Measurements from ENCODE around the gene WIZ. TPM values are rescaled to one million over a fixed set of nuclear protein-coding genes. Genes with fewer than 3 reads are reported as not detected.

WIZ gene
- total and polyA plus RNA-seq, 10 of the 15 experiments (the other 5 are each of a cell fraction or from before 2014, with no cell fraction given), result 0.10 to 26.7 (median 2.7) TPM

DNA sequence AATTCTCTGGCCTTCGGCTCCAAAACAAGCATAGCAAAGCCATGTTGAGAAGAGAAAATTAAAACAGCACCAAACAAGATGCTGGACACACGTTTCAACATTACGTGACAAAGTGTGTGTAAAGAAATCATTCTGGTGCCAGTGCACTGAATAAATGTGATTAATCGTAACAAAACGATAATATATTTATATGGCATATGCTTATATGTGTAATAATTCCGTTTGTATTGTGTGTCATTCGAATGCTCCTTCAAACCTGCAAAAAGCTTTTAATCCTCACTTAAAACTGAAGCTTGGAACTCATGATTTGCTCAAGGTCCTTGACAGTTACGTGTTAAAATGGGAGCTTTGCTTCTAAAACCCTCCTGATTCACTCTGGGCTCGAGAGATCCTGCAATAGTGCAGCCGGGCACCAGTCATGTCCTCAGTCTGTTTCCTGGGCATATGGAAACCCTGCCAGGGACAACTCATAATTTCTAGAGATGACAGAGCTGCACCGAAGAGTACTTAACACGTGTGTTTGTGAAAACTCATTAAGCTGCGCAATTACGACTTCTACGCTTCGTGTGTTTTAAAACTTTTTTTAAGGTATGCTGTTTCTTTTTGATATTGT is 30.2 kb downstream of the WIZ start:
- H3K36me3 ChIP-seq (ENCODE audit: control insufficient read depth in 2 of 2, insufficient read depth in 2 of 2, low read length in 1 of 2), result peaks cover 8 to 16% of the 10 kb centered on the region in 2 experiments
- H2AFZ ChIP-seq (ENCODE audit: control insufficient read depth, low read depth, low read length), result peak overlapping the region; percentile 64
- FAIRE-seq, result no peak

More for the DNA sequence above, 30.2 kb downstream of the WIZ start:
- peak overlapping the region; percentile 51 for H3K4me2 ChIP-seq (ENCODE audit: control insufficient read depth, insufficient read depth)
- no peak for DNase-seq (ENCODE audit: low read depth, low spot score)
- H3K9ac ChIP-seq (ENCODE audit: control insufficient read depth, insufficient read depth, low read length), result 0 out of 2 replicates have a peak overlapping the region, but pooled peaks have one; percentile 11
- ATAC-seq, result no peak
- intact Hi-C loops (cut with micrococcal nuclease; ENCODE audit: unreplicated experiment) (loop anchor here (1.0 to 10.0 kb wide), 4 partner anchors 13 to 243 kb away; partner anchors contain the start of gene RASAL3), in situ Hi-C loops (cut with MboI) (no loop called here)
- H3K79me2 ChIP-seq (ENCODE audit: control insufficient read depth, insufficient read depth, low read length), result peaks cover 40% of the 10 kb centered on the region
- TF ChIP-seq KAT2A (conservative IDR thresholded peaks at IDR 0.05; ENCODE audit: control insufficient read depth, low read depth, low read length), result no peak
- TF ChIP-seq MTA2 (IDR thresholded peaks at IDR 0.05; ENCODE audit: low read depth), result 0 out of 2 replicates have a peak, but pooled peaks have one; percentile 16
- no peak for TF ChIP-seq SP1 (IDR thresholded peaks at IDR 0.05; ENCODE audit: low read depth, low read length)
- no peak for TF ChIP-seq PAX8 (IDR thresholded peaks at IDR 0.05)
- no peak for TF ChIP-seq MEF2B (IDR thresholded peaks at IDR 0.05; ENCODE audit: partially characterized antibody, poor library complexity, severe bottlenecking)
- TF ChIP-seq FOS (IDR thresholded peaks at IDR 0.05; ENCODE audit: borderline replicate concordance, extremely low read depth, insufficient read length), result no peak
- TF ChIP-seq MXI1 (IDR thresholded peaks at IDR 0.05; ENCODE audit: low read depth, low read length), result 0 out of 2 replicates have a peak, but pooled peaks have one; percentile 20
- TF ChIP-seq ZNF207 (IDR thresholded peaks at IDR 0.05; ENCODE audit: borderline replicate concordance), result no peak
- no peak for TF ChIP-seq TCF7 (IDR thresholded peaks at IDR 0.05; ENCODE audit: borderline replicate concordance)
- peak; percentile 84; the same call in 1 of the 2 replicates for TF ChIP-seq MTA3 (IDR thresholded peaks at IDR 0.05; ENCODE audit: borderline replicate concordance, low read length)
- no peak for TF ChIP-seq ZNF274 (IDR thresholded peaks at IDR 0.05; ENCODE audit: insufficient read depth, insufficient read length)
- 0 out of 2 replicates have a peak, but pooled peaks have one; percentile 1 for TF ChIP-seq RELB (IDR thresholded peaks at IDR 0.05; ENCODE audit: low read depth)
- H3K4me3 ChIP-seq, result 0 out of 2 replicates have a peak overlapping the region, but pooled peaks have one; percentile 6
- H3K27ac ChIP-seq (ENCODE audit: control insufficient read depth, insufficient read depth), result no peak overlapping the region
- WGBS (ENCODE audit: insufficient coverage, insufficient replicate concordance, low lambda C conversion rate, missing lambda C conversion rate), result 30% methylated on average over 16 of the region's 16 CpGs
- 0 out of 2 replicates have a peak, but pooled peaks cover 3% of the 10 kb centered on the region for H4K20me1 ChIP-seq (ENCODE audit: control insufficient read depth, insufficient read depth)
- H3K4me1 ChIP-seq (ENCODE audit: control insufficient read depth, insufficient read depth, low read length), result peaks cover 8% of the 10 kb centered on the region
- POLR2A ChIA-PET, result interaction anchor here (1.1 to 2.7 kb wide), 9 partner anchors 11 to 86 kb away, joined by 3 to 19 read pairs (median 4); partner anchors contain the start of genes AKAP8 and BRD4
- H3K27me3 ChIP-seq (replicated peaks in 1 of 2; ENCODE audit: control insufficient read depth in 2 of 2, insufficient read depth in 2 of 2, low read length in 1 of 2), result no peaks in the 10 kb centered on the region
- SMC1A ChIA-PET (ENCODE audit: uncharacterized antibody, unreplicated experiment), result interaction anchor here (0.9 to 4.4 kb wide), 16 partner anchors 9 to 142 kb away, joined by 3 to 34 read pairs (median 4); partner anchors contain the start of genes AKAP8 and RASAL3
- RAD21 ChIA-PET (ENCODE audit: unreplicated experiment), result interaction anchor here (0.7 to 2.6 kb wide), 17 partner anchors 11 to 766 kb away, joined by 3 to 43 read pairs (median 3); partner anchors contain the start of genes AKAP8, FAM32A and RASAL3
- H3K9me3 ChIP-seq (replicated peaks; ENCODE audit: control insufficient read depth, insufficient read depth, low read length), result no peaks in the 10 kb centered on the region; the same call in 2 of the 3 replicates
- CTCF ChIA-PET, result interaction anchor here (0.7 to 6.1 kb wide), 27 partner anchors 11 to 318 kb away, joined by 3 to 85 read pairs (median 5); partner anchors contain the start of gene AKAP8
- BruUV-seq (replicated peaks), result no TSS peak
